HG02970 (cell line): ENCODE measurements around the gene RHCG.

Experiments
- ATAC-seq: cut with Tn5 transposase; IDR thresholded peaks from one replicate; pipeline ENCODE4 v1.9.1; 2021; ENCODE audit warnings: mild to moderate bottlenecking, moderate library complexity, moderate number of reproducible peaks; ENCODE audit not compliant: unreplicated experiment, low FRiP score

The RHCG gene

GRCh38 chr15:89496155-89497098 is at the start of gene RHCG:
Gene RHCG (minus strand): TSS chr15:89496583. CDS start chr15:89496544, 39 bp downstream.
- ATAC-seq = no peak

- no peak for ATAC-seq
Observed at GRCh38 chr15:89543389-89543788, 47.0 kb upstream of the RHCG start.

GRCh38 chr15:89542369-89542768 is 46.0 kb upstream of the RHCG start:
- no peak for ATAC-seq

- no peak for ATAC-seq
Observed at GRCh38 chr15:89539027-89539426, 42.6 kb upstream of the RHCG start.

- ATAC-seq = no peak
Observed at GRCh38 chr15:89533861-89534544, 37.6 kb upstream of the RHCG start.

GRCh38 chr15:89531796-89532537 is 35.6 kb upstream of the RHCG start:
- no peak for ATAC-seq

GRCh38 chr15:89530976-89531375 is 34.6 kb upstream of the RHCG start:
- no peak for ATAC-seq

- ATAC-seq = no peak
Observed at GRCh38 chr15:89528757-89529352, 32.5 kb upstream of the RHCG start.

- no peak for ATAC-seq
Observed at GRCh38 chr15:89526601-89527441, 30.4 kb upstream of the RHCG start.

- no peak for ATAC-seq
Observed at GRCh38 chr15:89526181-89526580, 29.8 kb upstream of the RHCG start.

- no peak for ATAC-seq
Observed at GRCh38 chr15:89524184-89524583, 27.8 kb upstream of the RHCG start.

GRCh38 chr15:89523101-89523500 is 26.7 kb upstream of the RHCG start:
- no peak for ATAC-seq

GRCh38 chr15:89521605-89522004 is 25.2 kb upstream of the RHCG start:
- ATAC-seq = no peak

- ATAC-seq = no peak
Observed at GRCh38 chr15:89515477-89515876, 19.1 kb upstream of the RHCG start.

- ATAC-seq = no peak
Observed at GRCh38 chr15:89514596-89515406, 18.4 kb upstream of the RHCG start.

- ATAC-seq = no peak
Observed at GRCh38 chr15:89514186-89514585, 17.8 kb upstream of the RHCG start.

GRCh38 chr15:89513284-89513683 is 16.9 kb upstream of the RHCG start:
- no peak for ATAC-seq

GRCh38 chr15:89512631-89513030 is 16.2 kb upstream of the RHCG start:
- ATAC-seq = no peak
